ENCODE measurements around the gene TIMM10B. TPM values are rescaled to one million over a fixed set of nuclear protein-coding genes. Genes with fewer than 3 reads are reported as not detected.
"Not testable (repeated sequence)": the region's sequence is repeated elsewhere in the genome, so short reads cannot be mapped to it uniquely, and the experiment has no call there.

The TIMM10B gene
- total RNA-seq, 1 donor: 70.2 TPM

DNA sequence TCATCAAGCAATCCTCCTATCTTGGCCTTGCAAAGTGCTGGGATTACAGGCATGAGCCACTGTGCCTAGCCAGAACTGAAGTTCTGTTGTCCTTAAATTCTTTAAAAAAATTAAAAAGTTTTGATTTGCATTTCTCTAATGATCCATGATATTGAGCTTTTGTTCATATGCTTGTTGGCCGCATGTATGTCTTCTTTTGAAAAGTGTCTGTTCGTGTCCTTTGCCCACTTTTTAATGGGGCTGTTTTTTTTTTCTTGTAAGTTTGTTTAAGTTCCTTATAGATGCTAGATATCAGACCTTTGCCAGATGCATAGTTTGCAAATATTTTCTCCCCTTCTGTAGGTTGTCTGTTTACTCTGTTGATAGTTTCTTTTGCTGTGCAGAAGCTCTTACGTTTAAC lies 40.6 kb downstream of the TIMM10B start:
- H3K27me3 ChIP-seq (ENCODE audit: insufficient read depth, low read length); H3K9me3 ChIP-seq (ENCODE audit: low read depth, low read length); H3K4me1 ChIP-seq (ENCODE audit: insufficient read depth, low read length); H3K4me3 ChIP-seq (ENCODE audit: low read length): not testable (repeated sequence)

DNA sequence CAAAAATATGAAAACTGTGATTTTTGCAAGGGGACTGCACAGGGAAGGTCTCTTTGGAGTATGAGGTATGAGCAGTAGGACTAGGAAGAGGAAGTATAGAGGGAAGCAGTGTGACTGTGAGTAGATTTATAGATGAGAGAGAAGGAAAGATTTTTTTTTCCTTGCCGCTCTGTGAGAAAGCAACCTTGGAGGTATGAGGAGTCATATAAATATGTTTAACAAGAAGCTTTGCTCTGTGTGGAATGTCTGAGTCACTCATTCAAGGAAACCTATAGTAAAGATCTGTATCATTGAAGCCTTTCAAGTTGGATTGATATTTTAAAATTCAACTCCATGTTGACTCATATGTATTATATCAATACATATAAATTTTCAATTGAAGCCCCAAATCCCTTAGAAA lies 42.0 kb downstream of the TIMM10B start:
- H3K4me1 ChIP-seq (ENCODE audit: insufficient read depth, low read length): no peaks in the 10 kb centered on the region

DNA sequence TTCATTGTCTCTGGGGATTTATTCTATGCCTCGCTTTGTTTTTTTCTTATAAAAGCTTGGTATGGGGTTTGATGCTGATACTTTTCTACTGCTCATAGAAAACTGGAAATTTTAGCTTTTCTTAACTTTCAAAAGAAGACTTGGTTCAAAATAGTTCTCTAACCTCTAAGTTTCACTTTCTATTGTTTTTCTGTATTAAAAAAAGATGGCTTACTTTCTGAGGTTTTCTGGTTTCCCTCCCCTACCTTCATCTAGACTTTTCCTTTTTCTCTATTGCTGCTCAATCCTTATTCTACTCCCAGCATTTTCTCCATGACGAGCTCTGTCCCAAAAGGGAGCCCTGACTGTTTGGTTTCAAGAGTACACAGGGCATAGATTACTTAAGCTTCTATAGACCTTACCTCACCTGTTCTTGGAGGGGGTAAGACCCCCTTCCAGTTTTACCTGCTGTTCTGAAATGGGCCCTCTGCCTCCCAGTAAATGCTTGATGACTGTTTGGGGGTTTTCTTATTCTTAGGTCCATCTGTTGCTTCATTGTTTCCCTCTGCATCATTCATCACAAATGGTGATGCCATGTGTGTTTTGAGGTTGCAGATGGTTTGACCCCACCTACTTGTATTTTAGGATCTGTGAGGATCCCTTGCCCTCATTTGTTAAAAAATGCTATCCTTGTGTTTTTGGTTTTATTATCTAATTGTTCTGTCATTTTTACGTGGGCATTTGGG lies 45.3 kb downstream of the TIMM10B start:
- Histone ChIP-seq H3K27me3 (ENCODE audit: insufficient read depth, low read length) (no peaks in the 10 kb centered on the region), H3K4me1 (ENCODE audit: insufficient read depth, low read length) (no peaks in the 10 kb centered on the region), H3K9me3 (ENCODE audit: low read depth, low read length) (no peaks in the 10 kb centered on the region), H3K4me3 (ENCODE audit: low read length) (no peak overlapping the region)

More for the DNA sequence above, 42.0 kb downstream of the TIMM10B start:
- no peaks in the 10 kb centered on the region for H3K27me3 ChIP-seq (ENCODE audit: insufficient read depth, low read length)
- no peak overlapping the region for H3K4me3 ChIP-seq (ENCODE audit: low read length)
- no peaks in the 10 kb centered on the region for H3K9me3 ChIP-seq (ENCODE audit: low read depth, low read length)

DNA sequence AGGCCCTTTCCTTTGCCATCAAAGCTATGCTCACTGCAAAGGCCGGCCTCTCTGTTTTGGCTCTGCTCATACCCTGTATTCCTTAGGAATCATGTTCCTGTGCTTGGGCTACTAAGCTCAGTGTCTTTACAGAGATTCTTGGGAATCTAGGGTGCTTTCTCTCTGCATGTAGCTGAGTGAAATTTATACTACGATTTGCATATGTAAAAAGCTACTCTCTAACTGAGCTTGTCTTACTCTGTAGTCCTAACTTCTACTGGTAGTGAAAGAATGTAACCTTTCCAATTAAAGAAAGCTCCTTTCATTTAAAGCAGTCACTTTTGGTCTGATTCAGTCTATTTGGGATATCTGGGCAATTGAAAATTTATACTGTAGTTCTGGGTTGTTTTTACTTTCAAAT lies 48.0 kb downstream of the TIMM10B start:
- no peaks in the 10 kb centered on the region for H3K27me3 ChIP-seq (ENCODE audit: insufficient read depth, low read length)
- H3K4me3 ChIP-seq (ENCODE audit: low read length): no peak overlapping the region
- no peaks in the 10 kb centered on the region for H3K9me3 ChIP-seq (ENCODE audit: low read depth, low read length)
- H3K4me1 ChIP-seq (ENCODE audit: insufficient read depth, low read length): no peaks in the 10 kb centered on the region

DNA sequence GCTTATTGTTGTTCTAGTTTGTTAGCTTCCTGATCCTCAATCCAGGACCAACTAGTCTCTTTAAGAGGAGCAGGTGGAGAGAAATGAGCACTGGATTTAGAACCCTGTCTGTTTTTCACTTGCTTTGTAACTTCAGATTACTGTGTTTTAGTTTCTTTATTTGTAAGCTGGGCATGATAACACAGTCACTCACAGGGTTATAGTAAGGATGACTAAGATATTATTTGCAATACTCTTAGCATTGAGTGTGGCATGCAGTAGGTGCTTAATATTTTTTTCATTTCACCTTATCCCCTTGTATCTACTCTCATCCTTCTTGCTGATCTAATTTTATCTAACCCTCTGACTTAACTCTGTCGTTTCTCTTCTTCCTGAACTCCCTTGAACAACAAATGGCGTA lies 49.5 kb downstream of the TIMM10B start:
- Histone ChIP-seq H3K9me3 (ENCODE audit: low read depth, low read length) (no peaks in the 10 kb centered on the region), H3K4me1 (ENCODE audit: insufficient read depth, low read length) (no peaks in the 10 kb centered on the region), H3K27me3 (ENCODE audit: insufficient read depth, low read length) (no peaks in the 10 kb centered on the region), H3K4me3 (ENCODE audit: low read length) (no peak overlapping the region)

DNA sequence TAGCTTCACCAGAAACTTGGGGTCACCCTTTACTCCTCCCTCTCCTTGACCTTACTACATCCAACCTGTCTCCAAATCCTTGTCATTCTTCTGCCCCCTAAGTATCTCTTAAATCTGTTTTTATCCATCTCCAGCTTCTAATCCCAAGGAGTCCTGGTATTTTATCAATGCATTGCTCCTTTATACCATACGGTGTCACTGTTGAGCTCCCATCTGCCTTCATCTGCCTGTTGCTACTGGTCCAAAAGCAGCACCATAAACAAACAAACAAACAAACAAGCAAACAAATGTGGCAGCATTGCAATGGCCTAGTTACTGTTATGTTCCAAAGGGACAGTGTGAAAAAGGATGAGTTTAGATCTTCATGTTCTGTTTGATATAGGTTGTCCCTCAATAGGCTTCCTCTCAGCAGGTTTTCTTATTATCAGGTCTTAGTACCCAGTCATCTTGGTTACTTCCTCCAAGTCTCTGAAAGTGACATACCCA lies 50.0 kb downstream of the TIMM10B start:
- Histone ChIP-seq H3K27me3 (ENCODE audit: insufficient read depth, low read length) (no peaks in the 10 kb centered on the region), H3K4me3 (ENCODE audit: low read length) (no peak overlapping the region), H3K9me3 (ENCODE audit: low read depth, low read length) (no peaks in the 10 kb centered on the region), H3K4me1 (ENCODE audit: insufficient read depth, low read length) (no peaks in the 10 kb centered on the region)

Other genes starting within 250 kb of the TIMM10B start
- 27.6 TPM for gene FHIP1B, start 246.9 kb upstream of the TIMM10B start, total RNA-seq
- 0.21 TPM for gene CNGA4, start 242.4 kb upstream of the TIMM10B start, total RNA-seq
- gene CCKBR, start 221.7 kb upstream of the TIMM10B start, total RNA-seq: not detected
- 1.8 TPM for gene CAVIN3, start 161.0 kb upstream of the TIMM10B start, total RNA-seq
- 21.1 TPM for gene SMPD1, start 91.0 kb upstream of the TIMM10B start, total RNA-seq
- gene APBB1, start 62.4 kb upstream of the TIMM10B start, total RNA-seq: 57.1 TPM
- gene HPX, start 40.5 kb upstream of the TIMM10B start, total RNA-seq: 0.31 TPM
- gene TRIM3, start 7.6 kb upstream of the TIMM10B start, total RNA-seq: 12.1 TPM
- 33.3 TPM for gene ARFIP2, start 170 bp upstream of the TIMM10B start, total RNA-seq
- 18.3 TPM for gene DNHD1, start 15.8 kb downstream of the TIMM10B start, total RNA-seq
- gene RRP8, start 122.1 kb downstream of the TIMM10B start, total RNA-seq: 19.0 TPM
- 45.5 TPM for gene ILK, start 122.3 kb downstream of the TIMM10B start, total RNA-seq
- 33.2 TPM for gene TAF10, start 130.7 kb downstream of the TIMM10B start, total RNA-seq
- 86.2 TPM for gene TPP1, start 137.9 kb downstream of the TIMM10B start, total RNA-seq
- gene DCHS1, start 174.3 kb downstream of the TIMM10B start, total RNA-seq: 3.8 TPM
- gene MRPL17, start 201.8 kb downstream of the TIMM10B start, total RNA-seq: 9.0 TPM

All from mononuclear cell (primary cell).